ENCODE measurements around the gene OR10K2.

Gene OR10K2

DNA sequence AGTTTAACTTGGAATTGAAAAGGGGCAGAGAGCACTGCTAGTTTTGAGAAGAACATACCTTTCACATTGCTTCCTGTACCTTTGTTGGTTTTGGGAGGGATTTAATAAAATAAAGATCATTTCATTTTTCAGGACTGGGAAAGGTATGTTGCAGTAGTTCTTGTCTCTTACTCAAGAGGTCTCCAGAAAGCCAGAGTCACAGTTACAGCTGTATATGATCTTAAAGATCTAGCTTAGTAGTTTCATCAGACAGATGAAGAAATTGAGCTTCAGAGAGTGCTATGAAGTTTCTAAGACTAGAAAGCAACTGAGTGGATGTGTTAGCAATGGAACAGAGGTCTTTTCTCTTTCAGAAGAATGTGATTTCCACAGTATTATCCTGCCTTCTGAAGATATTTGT, 1.0 kb downstream of the OR10K2 start:
- H4K20me1 ChIP-seq (ENCODE audit: insufficient read depth), result no peaks in the 10 kb centered on the region
- no peak overlapping the region for H3K9ac ChIP-seq
- no peaks in the 10 kb centered on the region for H3K4me1 ChIP-seq (ENCODE audit: low read depth, poor library complexity, severe bottlenecking)
- H3K36me3 ChIP-seq (ENCODE audit: insufficient read depth), result no peaks in the 10 kb centered on the region
- H3K79me2 ChIP-seq (ENCODE audit: insufficient read depth, low read depth), result no peaks in the 10 kb centered on the region
- H3K4me2 ChIP-seq, result no peak overlapping the region
- H3K4me3 ChIP-seq (IDR thresholded peaks at IDR 0.05; ENCODE audit: insufficient read depth, low read depth, low read length), result no peak overlapping the region
- H2AFZ ChIP-seq (ENCODE audit: low read depth), result no peak overlapping the region
- TF ChIP-seq, protein P1, sequence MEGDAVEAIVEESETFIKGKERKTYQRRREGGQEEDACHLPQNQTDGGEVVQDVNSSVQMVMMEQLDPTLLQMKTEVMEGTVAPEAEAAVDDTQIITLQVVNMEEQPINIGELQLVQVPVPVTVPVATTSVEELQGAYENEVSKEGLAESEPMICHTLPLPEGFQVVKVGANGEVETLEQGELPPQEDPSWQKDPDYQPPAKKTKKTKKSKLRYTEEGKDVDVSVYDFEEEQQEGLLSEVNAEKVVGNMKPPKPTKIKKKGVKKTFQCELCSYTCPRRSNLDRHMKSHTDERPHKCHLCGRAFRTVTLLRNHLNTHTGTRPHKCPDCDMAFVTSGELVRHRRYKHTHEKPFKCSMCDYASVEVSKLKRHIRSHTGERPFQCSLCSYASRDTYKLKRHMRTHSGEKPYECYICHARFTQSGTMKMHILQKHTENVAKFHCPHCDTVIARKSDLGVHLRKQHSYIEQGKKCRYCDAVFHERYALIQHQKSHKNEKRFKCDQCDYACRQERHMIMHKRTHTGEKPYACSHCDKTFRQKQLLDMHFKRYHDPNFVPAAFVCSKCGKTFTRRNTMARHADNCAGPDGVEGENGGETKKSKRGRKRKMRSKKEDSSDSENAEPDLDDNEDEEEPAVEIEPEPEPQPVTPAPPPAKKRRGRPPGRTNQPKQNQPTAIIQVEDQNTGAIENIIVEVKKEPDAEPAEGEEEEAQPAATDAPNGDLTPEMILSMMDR (conservative IDR thresholded peaks at IDR 0.05; ENCODE audit: low read depth, low read length), result no peak
- no peak overlapping the region for H3K27ac ChIP-seq
- H3K27me3 ChIP-seq (ENCODE audit: insufficient read depth, low read depth), result no peaks in the 10 kb centered on the region

DNA sequence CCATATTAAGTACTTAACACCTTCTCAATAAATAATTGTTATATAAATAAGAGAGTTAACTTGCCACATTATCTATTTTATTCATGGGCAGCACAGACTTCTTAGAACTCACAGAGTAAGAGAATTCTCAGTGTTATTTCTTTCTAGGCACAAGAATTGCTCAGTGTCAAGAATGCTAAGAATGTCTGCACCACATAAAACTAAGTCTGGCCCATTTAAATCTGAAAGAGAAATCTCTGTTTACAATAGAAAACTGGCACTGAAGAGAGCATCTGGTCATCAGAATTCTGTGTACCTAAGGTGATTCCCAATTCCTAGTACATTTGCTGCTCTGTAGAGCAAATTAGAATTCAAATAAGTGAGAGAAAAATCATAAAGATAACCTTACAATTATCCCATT, 3.8 kb downstream of the OR10K2 start:
- no peak overlapping the region for H3K4me3 ChIP-seq (IDR thresholded peaks at IDR 0.05; ENCODE audit: insufficient read depth, low read depth, low read length)

DNA sequence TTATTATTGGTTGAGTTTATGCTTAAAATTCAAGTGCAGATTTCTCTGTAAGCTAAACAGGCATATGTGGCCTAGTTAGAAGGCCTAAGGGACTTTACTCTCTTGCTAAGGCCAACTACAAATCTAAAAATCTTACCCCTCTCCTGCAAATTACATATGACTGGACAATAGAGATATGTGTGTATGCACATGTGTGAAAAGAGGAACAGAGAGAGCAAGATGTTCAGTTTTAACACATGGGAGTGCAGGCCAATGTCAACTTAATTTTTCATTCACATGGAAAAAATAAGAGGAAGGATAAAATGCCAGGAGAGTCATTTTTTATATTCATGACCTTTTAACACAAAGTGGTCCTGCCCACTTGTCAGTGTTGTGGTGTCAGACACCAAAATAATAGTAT, 8.5 kb downstream of the OR10K2 start:
- no peaks in the 10 kb centered on the region for H3K79me2 ChIP-seq (ENCODE audit: insufficient read depth, low read depth)
- no peak overlapping the region for H3K27ac ChIP-seq
- H3K4me2 ChIP-seq, result no peak overlapping the region
- H3K4me1 ChIP-seq (ENCODE audit: low read depth, poor library complexity, severe bottlenecking), result no peaks in the 10 kb centered on the region
- H3K36me3 ChIP-seq (ENCODE audit: insufficient read depth), result no peaks in the 10 kb centered on the region
- H3K27me3 ChIP-seq (ENCODE audit: insufficient read depth, low read depth), result no peaks in the 10 kb centered on the region
- no peak overlapping the region for H2AFZ ChIP-seq (ENCODE audit: low read depth)
- no peak overlapping the region for H3K9ac ChIP-seq
- no peak overlapping the region for H3K4me3 ChIP-seq (IDR thresholded peaks at IDR 0.05; ENCODE audit: insufficient read depth, low read depth, low read length)
- TF ChIP-seq, protein P1 (conservative IDR thresholded peaks at IDR 0.05; ENCODE audit: low read depth, low read length), result no peak
- no peaks in the 10 kb centered on the region for H4K20me1 ChIP-seq (ENCODE audit: insufficient read depth)

More for the DNA sequence above, 3.8 kb downstream of the OR10K2 start:
- H3K27me3 ChIP-seq (ENCODE audit: insufficient read depth, low read depth), result no peaks in the 10 kb centered on the region
- H4K20me1 ChIP-seq (ENCODE audit: insufficient read depth), result no peaks in the 10 kb centered on the region
- H3K36me3 ChIP-seq (ENCODE audit: insufficient read depth), result no peaks in the 10 kb centered on the region
- H3K4me2 ChIP-seq, result no peak overlapping the region
- H3K79me2 ChIP-seq (ENCODE audit: insufficient read depth, low read depth), result no peaks in the 10 kb centered on the region
- TF ChIP-seq, protein P1 (conservative IDR thresholded peaks at IDR 0.05; ENCODE audit: low read depth, low read length), result no peak
- H3K4me1 ChIP-seq (ENCODE audit: low read depth, poor library complexity, severe bottlenecking), result no peaks in the 10 kb centered on the region
- H2AFZ ChIP-seq (ENCODE audit: low read depth), result no peak overlapping the region
- no peak overlapping the region for H3K9ac ChIP-seq
- no peak overlapping the region for H3K27ac ChIP-seq

DNA sequence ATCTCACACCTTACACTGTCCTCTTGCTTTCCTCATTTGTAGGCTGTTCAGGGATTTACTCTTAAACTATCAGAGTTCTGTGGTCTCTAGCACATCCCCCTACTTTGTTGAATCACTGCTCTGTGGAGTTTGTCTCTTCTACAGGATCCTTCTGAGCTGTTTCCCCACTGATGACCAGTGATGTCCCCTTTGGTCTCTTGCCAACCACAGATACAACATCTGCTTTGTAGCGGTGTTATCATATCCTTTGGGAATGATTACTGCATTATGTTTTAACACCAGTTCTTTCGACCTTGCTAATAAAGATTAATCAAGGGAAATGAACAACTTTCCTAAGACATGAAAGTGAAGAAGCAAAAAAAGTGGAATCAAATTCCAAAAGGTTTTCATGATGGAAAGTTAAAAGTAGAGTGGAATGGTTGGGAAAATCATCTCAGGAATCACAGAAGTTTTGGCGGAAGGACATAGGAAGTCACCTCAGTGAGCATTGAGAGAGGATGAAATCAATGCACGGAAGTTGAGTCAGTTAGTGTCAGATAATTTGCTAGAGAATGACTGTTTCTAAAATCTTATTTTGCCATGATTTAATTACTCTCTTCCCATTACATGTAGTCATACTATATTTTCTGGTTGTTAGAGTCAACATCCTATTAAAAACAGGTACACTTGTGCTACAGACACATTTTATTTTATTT, 11.2 kb downstream of the OR10K2 start:
- no peaks in the 10 kb centered on the region for H4K20me1 ChIP-seq (ENCODE audit: insufficient read depth)
- no peaks in the 10 kb centered on the region for H3K4me1 ChIP-seq (ENCODE audit: low read depth, poor library complexity, severe bottlenecking)
- H3K9ac ChIP-seq, result no peak overlapping the region
- no peaks in the 10 kb centered on the region for H3K36me3 ChIP-seq (ENCODE audit: insufficient read depth)
- H3K27ac ChIP-seq, result no peak overlapping the region
- no peaks in the 10 kb centered on the region for H3K79me2 ChIP-seq (ENCODE audit: insufficient read depth, low read depth)
- H3K4me2 ChIP-seq, result no peak overlapping the region
- H3K4me3 ChIP-seq (IDR thresholded peaks at IDR 0.05; ENCODE audit: insufficient read depth, low read depth, low read length), result no peak overlapping the region
- H2AFZ ChIP-seq (ENCODE audit: low read depth), result no peak overlapping the region
- TF ChIP-seq, protein P1 (conservative IDR thresholded peaks at IDR 0.05; ENCODE audit: low read depth, low read length), result no peak
- H3K27me3 ChIP-seq (ENCODE audit: insufficient read depth, low read depth), result no peaks in the 10 kb centered on the region
